Upper lobe of left lung (tissue), 6 donors: Measurements from ENCODE around the gene RBPJ. TPM values are rescaled to one million over a fixed set of nuclear protein-coding genes. Genes with fewer than 3 reads are reported as not detected.

Experiments
- ATAC-seq, 2 donors: fragments of 200-7000 bp; cut with Tn5 transposase; one replicate each; pipeline ENCODE4 v1.9.1; 2022; ENCODE audit warnings: mild to moderate bottlenecking in 2 of 2, moderate library complexity in 2 of 2; ENCODE audit not compliant: low FRiP score in 2 of 2
- DNase-seq, 2 donors: peaks; one replicate each; pipeline ENCODE4 v3.0.0-alpha.2; 2019 to 2020
- H3K27ac ChIP-seq, 4 donors: fragments of 200-600 bp; sonication (generic); one replicate each; pipeline ENCODE4 v1.5.1; 2016 to 2019
- H3K27me3 ChIP-seq, 4 donors: fragments of 200-600 bp; sonication (generic); one replicate each; pipeline ENCODE4 v1.5.1; 2017 to 2019
- H3K36me3 ChIP-seq, 4 donors: fragments of 200-600 bp; sonication (generic); one replicate each; pipeline ENCODE4 v1.5.1; 2016 to 2019
- H3K4me1 ChIP-seq, 4 donors: fragments of 200-600 bp; sonication (generic); one replicate each; pipeline ENCODE4 v1.5.1; 2018 to 2019
- H3K4me3 ChIP-seq, 4 donors: fragments of 200-600 bp; sonication (generic); one replicate each; pipeline ENCODE4 v1.5.1; 2017 to 2019; ENCODE audit warnings: mild to moderate bottlenecking in 2 of 4, moderate library complexity in 1 of 4
- H3K9me3 ChIP-seq, 4 donors: fragments of 200-600 bp; sonication (generic); one replicate each; pipeline ENCODE4 v1.5.1; 2018 to 2019
- EP300 ChIP-seq, 4 donors: sonication (generic); formaldehyde crosslinking; IDR thresholded peaks; one replicate each; pipeline ENCODE4 v1.5.1; 2017; ENCODE audit warnings: antibody characterized with exemption in 4 of 4, control low read depth in 2 of 4
- POLR2A ChIP-seq, 4 donors: fragments of 450-650 bp; IDR thresholded peaks; one replicate each; pipeline ENCODE4 v1.5.1; 2016 to 2017; ENCODE audit warnings: antibody characterized with exemption in 4 of 4, mild to moderate bottlenecking in 2 of 4
- POLR2AphosphoS5 ChIP-seq, 2 donors: sonication (generic); formaldehyde crosslinking; IDR thresholded peaks; one replicate each; pipeline ENCODE4 v1.5.1; 2017; ENCODE audit warnings: antibody characterized with exemption in 2 of 2
- WGBS, 2 donors: methylation state at CpG; one replicate each; pipeline ENCODE4 v1.1.5; 2017 to 2018; 5-methylcytosine and 5-hydroxymethylcytosine counted together
- total RNA-seq, 6 donors: library from RNA; depleted of rRNA in 4 of 6; stranded (reverse); fragments of >200 nt in 4 of 6; gene quantifications; one replicate each; pipeline versions ENCODE4 v1.1.0 to v1.2.1, GENCODE V29; 2016 to 2021
- TF ChIP-seq, protein P1 (sequence below), 6 experiments: fragments of 450-650 bp in 4 of 6; fragments of 200-600 bp in 2 of 6; sonication (generic) in 2 of 6; IDR thresholded peaks; one replicate each; pipeline ENCODE4 v1.5.1; 2016 to 2019; ENCODE audit warnings: antibody characterized with exemption in 6 of 6
- donor health status: DM: no; HTN: no; CAD: no; lungs with moderate emphysema.
- donor health status: DM: no; HTN: yes; CAD: no; lungs with severe emphysema.

Gene RBPJ
- total RNA-seq, 6 donors from 2014 or later = 59.4 to 93.2 (median 79.4) TPM

- no peak for TF ChIP-seq POLR2A (IDR thresholded peaks at IDR 0.05)
- TF ChIP-seq, protein P1, sequence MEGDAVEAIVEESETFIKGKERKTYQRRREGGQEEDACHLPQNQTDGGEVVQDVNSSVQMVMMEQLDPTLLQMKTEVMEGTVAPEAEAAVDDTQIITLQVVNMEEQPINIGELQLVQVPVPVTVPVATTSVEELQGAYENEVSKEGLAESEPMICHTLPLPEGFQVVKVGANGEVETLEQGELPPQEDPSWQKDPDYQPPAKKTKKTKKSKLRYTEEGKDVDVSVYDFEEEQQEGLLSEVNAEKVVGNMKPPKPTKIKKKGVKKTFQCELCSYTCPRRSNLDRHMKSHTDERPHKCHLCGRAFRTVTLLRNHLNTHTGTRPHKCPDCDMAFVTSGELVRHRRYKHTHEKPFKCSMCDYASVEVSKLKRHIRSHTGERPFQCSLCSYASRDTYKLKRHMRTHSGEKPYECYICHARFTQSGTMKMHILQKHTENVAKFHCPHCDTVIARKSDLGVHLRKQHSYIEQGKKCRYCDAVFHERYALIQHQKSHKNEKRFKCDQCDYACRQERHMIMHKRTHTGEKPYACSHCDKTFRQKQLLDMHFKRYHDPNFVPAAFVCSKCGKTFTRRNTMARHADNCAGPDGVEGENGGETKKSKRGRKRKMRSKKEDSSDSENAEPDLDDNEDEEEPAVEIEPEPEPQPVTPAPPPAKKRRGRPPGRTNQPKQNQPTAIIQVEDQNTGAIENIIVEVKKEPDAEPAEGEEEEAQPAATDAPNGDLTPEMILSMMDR (IDR thresholded peaks at IDR 0.05) = no peak
- no peak for TF ChIP-seq EP300 (IDR thresholded peaks at IDR 0.05)
- no peak for TF ChIP-seq POLR2AphosphoS5 (IDR thresholded peaks at IDR 0.05)
- Histone ChIP-seq H3K4me3 (no peak overlapping the region), H3K27me3 (no peaks in the 10 kb centered on the region), H3K36me3 (no peaks in the 10 kb centered on the region), H3K27ac (no peak overlapping the region), H3K4me1 (no peaks in the 10 kb centered on the region), H3K9me3 (no peaks in the 10 kb centered on the region)
- no peak for DNase-seq
- ATAC-seq = no peak
- WGBS, 2 donors = 64 to 76% methylated on average over 3 of the region's 3 CpGs
Observed at GRCh38 chr4:26451597-26451996, 130.8 kb downstream of the RBPJ start.

DNA sequence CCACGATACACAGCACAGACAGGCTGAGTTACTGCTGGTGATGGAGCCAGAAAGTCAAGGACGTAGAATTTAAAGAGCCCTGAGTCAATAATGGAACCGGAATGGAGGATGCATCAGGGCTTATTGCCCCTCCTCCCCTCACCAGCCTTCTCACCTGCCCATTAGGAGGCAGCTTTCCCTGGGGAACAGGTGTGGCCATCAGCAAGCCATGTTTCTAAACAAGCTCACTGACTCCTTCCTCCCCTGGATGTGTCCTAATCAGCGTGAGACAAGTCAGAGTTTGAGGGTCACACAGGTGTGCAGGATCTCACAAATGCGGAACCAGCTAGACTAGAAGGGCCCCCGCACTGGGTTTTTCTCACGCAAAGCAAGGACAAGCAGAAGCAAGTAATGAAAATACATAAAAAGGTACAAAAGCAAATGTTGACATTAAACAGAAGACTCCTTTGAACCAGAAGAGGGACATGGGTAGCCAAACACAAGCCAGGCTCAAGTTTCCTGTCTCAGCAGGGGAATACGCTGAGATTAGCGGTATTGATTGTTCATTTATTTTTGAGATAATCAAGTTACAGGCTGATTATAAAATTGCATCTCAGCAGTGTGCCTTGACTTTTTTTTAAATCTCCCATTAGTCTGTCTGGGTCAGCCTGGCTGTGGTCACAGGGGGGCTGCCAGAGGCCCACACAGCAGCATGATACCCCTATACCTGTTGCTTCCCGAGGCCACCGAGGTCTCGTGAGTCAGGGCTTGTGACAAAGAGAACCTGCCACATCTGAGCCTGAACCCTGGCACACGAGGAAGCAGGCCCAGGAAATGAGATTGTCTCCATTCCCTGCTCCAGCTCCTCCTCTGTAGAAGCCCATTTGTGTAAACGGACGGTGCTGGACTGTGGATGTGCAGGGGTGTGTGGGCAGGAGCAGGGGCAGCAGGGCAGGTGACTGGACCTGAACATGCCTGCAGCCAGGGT is 132.0 kb downstream of the RBPJ start:
- Histone ChIP-seq H3K4me1 (no peaks in the 10 kb centered on the region), H3K36me3 (no peaks in the 10 kb centered on the region), H3K4me3 (no peak overlapping the region), H3K27me3 (no peaks in the 10 kb centered on the region), H3K27ac (no peak overlapping the region), H3K9me3 (no peaks in the 10 kb centered on the region)
- TF ChIP-seq, protein P1 (IDR thresholded peaks at IDR 0.05) = no peak
- no peak for TF ChIP-seq POLR2A (IDR thresholded peaks at IDR 0.05)
- peak; percentile 13 to 29 for DNase-seq
- 61 to 63% methylated on average over 12 to 15 of the region's 15 CpGs for WGBS, 2 donors
- ATAC-seq = no peak

DNA sequence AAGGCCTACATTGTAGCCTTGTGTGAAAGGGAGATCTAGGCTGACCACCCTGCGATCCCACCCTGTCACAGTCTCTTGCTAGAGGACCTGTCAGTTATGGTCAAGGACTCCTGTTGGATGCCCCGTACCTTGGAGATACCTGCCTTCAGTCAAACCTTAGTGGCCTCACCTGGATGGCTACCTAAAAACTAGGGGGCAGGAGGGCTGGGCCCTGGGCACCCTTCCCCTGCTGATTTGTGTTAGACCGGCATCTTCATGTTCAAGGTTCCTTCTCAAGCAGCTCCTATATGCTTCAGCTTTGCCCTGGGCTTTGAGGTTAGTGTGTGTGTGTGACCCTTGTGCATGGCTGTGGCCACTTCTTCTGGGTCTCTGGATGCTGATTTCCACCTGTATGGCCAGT is 134.1 kb downstream of the RBPJ start:
- 97 to 98% methylated on average over 3 of the region's 3 CpGs for WGBS, 2 donors
- Histone ChIP-seq H3K9me3 (no peaks in the 10 kb centered on the region), H3K27ac (no peak overlapping the region), H3K27me3 (no peaks in the 10 kb centered on the region), H3K4me1 (peaks cover 0 to 5% (median 0%) of the 10 kb centered on the region in 4 donors), H3K4me3 (no peak overlapping the region), H3K36me3 (no peaks in the 10 kb centered on the region)
- ATAC-seq (no peak), DNase-seq (no peak)
- TF ChIP-seq POLR2AphosphoS5 (IDR thresholded peaks at IDR 0.05) (no peak), EP300 (IDR thresholded peaks at IDR 0.05) (no peak)

- no peak for TF ChIP-seq EP300 (IDR thresholded peaks at IDR 0.05)
- TF ChIP-seq POLR2AphosphoS5 (IDR thresholded peaks at IDR 0.05) = no peak
- TF ChIP-seq, protein P1 (IDR thresholded peaks at IDR 0.05) = no peak
- TF ChIP-seq POLR2A (IDR thresholded peaks at IDR 0.05) = no peak
- WGBS, 2 donors = 72 to 81% methylated on average over 2 of the region's 2 CpGs
- H3K27ac ChIP-seq = no peak overlapping the region
- no peaks in the 10 kb centered on the region for H3K27me3 ChIP-seq
- H3K36me3 ChIP-seq = no peaks in the 10 kb centered on the region
- ATAC-seq = no peak
- H3K9me3 ChIP-seq = no peaks in the 10 kb centered on the region
- H3K4me3 ChIP-seq = no peak overlapping the region
- H3K4me1 ChIP-seq = peaks cover 0 to 5% (median 0%) of the 10 kb centered on the region in 4 donors
- DNase-seq = no peak
Observed at GRCh38 chr4:26455571-26455970, 134.8 kb downstream of the RBPJ start.

DNA sequence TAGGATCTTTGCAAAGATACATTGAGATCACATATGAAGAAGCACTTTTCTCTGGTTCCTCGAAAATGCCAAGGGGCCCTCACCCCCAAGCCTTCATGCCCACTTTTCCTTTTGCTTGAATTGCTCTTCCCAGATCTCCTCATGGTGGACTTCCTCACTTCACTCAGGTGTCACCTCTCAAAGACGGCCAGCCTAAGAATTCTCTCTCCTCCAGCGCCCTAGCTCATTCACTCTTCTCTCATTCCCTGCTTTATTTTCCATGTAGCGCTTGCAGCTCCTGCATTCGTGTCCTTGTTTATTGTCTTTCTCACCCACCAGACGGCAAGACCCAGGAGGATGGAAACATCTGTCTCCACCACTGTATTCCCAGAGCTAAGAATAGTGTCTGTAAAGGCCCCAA is 136.6 kb downstream of the RBPJ start:
- ATAC-seq (no peak), DNase-seq (no peak)
- WGBS, 2 donors = 87 to 92% methylated on average over 6 of the region's 6 CpGs

More for the DNA sequence above, 136.6 kb downstream of the RBPJ start:
- Histone ChIP-seq H3K27ac (no peak overlapping the region), H3K36me3 (no peaks in the 10 kb centered on the region), H3K27me3 (no peaks in the 10 kb centered on the region), H3K4me1 (peaks cover 0 to 5% (median 0%) of the 10 kb centered on the region in 4 donors), H3K4me3 (no peak overlapping the region), H3K9me3 (no peaks in the 10 kb centered on the region)
- TF ChIP-seq POLR2A (IDR thresholded peaks at IDR 0.05) (no peak), POLR2AphosphoS5 (IDR thresholded peaks at IDR 0.05) (no peak), EP300 (IDR thresholded peaks at IDR 0.05) (no peak)
- TF ChIP-seq, protein P1 (IDR thresholded peaks at IDR 0.05) = no peak
